GM21367 (cell line): ENCODE measurements around the gene C1R.
"Not testable (repeated sequence)": the region's sequence is repeated elsewhere in the genome, so short reads cannot be mapped to it uniquely, and the experiment has no call there.

Experiments used
- ATAC-seq: cut with Tn5 transposase; IDR thresholded peaks from one replicate; pipeline ENCODE4 v1.9.1; 2021; ENCODE audit not compliant: unreplicated experiment

C1R gene

GRCh38 chr12:7038591-7038990 lies 53.7 kb downstream of the C1R start:
- ATAC-seq = no peak

- ATAC-seq = not testable (repeated sequence)
These were observed 54.8 kb downstream of the C1R start for GRCh38 chr12:7037411-7037810.

- no peak for ATAC-seq
These were observed 56.8 kb downstream of the C1R start for GRCh38 chr12:7035463-7035862.

- no peak for ATAC-seq
These were observed 57.8 kb downstream of the C1R start for GRCh38 chr12:7034464-7034863.

- no peak for ATAC-seq
These were observed 59.3 kb downstream of the C1R start for GRCh38 chr12:7032990-7033389.

- ATAC-seq = no peak
These were observed 60.9 kb downstream of the C1R start for GRCh38 chr12:7031306-7031705.
